Esophagus muscularis mucosa (tissue), 4 donors: Measurements from ENCODE around the gene SLC26A2.

Experiments used
- EP300 ChIP-seq: sonication (generic); formaldehyde crosslinking; IDR thresholded peaks from one replicate; pipeline ENCODE4 v1.6.1; 2017; ENCODE audit warnings: antibody characterized with exemption
- POLR2A ChIP-seq: fragments of 450-650 bp; IDR thresholded peaks from one replicate; pipeline ENCODE4 v1.6.1; 2017; ENCODE audit warnings: antibody characterized with exemption, moderate library complexity, mild to moderate bottlenecking, low read depth
- POLR2AphosphoS5 ChIP-seq, 2 donors: sonication (generic); formaldehyde crosslinking; IDR thresholded peaks; one replicate each; pipeline ENCODE4 v1.6.1; 2017; ENCODE audit warnings: antibody characterized with exemption in 2 of 2
- TF ChIP-seq, protein P1 (sequence below), 3 experiments: fragments of 200-600 bp in 2 of 3; fragments of 450-650 bp in 1 of 3; sonication (generic) in 2 of 3; IDR thresholded peaks; one replicate each; pipeline ENCODE4 v1.5.1; 2017 to 2019; ENCODE audit warnings: antibody characterized with exemption in 3 of 3, mild to moderate bottlenecking in 2 of 3, moderate library complexity in 1 of 3

DNA sequence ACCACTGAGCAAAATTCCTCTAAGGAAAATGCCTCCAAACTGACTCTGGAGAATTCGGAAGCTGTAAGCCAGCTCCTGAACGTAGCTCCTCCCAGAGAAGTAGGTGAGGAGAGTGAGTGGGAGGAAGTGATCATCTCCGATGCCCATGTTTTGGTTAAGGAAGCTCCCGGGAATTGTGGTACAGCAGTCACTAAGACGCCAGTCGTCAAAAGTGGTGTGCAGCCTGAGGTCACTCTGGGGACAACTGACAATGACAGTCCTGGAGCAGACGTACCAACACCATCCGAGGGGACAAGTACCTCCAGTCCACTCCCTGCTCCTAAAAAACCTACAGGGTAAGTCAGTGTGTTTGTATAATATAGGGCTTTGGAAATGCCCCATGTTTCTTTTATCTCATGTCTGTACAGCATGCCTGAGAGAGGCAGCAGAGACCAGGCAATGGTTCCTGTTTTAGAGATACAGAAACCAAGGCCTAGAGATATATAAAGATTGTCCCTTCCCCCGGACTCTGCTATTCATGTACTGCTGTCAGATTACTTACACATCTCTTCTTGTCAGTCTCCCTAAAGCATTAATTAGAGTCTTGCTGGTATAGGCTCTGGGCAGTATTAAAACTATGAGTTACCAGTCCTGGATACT, 63.9 kb downstream of the SLC26A2 start:
- TF ChIP-seq POLR2A, result no peak
- TF ChIP-seq, protein P1, sequence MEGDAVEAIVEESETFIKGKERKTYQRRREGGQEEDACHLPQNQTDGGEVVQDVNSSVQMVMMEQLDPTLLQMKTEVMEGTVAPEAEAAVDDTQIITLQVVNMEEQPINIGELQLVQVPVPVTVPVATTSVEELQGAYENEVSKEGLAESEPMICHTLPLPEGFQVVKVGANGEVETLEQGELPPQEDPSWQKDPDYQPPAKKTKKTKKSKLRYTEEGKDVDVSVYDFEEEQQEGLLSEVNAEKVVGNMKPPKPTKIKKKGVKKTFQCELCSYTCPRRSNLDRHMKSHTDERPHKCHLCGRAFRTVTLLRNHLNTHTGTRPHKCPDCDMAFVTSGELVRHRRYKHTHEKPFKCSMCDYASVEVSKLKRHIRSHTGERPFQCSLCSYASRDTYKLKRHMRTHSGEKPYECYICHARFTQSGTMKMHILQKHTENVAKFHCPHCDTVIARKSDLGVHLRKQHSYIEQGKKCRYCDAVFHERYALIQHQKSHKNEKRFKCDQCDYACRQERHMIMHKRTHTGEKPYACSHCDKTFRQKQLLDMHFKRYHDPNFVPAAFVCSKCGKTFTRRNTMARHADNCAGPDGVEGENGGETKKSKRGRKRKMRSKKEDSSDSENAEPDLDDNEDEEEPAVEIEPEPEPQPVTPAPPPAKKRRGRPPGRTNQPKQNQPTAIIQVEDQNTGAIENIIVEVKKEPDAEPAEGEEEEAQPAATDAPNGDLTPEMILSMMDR (IDR thresholded peaks at IDR 0.05), result no peak
- TF ChIP-seq EP300, result no peak
- no peak for TF ChIP-seq POLR2AphosphoS5 (IDR thresholded peaks at IDR 0.05)
